PC-3 (cell line): ENCODE data around the gene SPINDOC. TPM values are rescaled to one million over a fixed set of nuclear protein-coding genes. Genes with fewer than 3 reads are reported as not detected.

Source experiments
- ATAC-seq: fragments of 200-7000 bp; cut with Tn5 transposase; 2 replicates; pipeline ENCODE4 v1.9.1; 2020; ENCODE audit warnings: mild to moderate bottlenecking, moderate library complexity
- BruUV-seq: library from RNA; stranded (reverse); fragments of 400-500 nt; replicated peaks from 2 replicates; lab custom pipeline; 2021; lab: Mats Ljungman, UMichigan
- CTCF ChIA-PET: fragments of 300-600 bp; sonication (Branson Sonifier 250); formaldehyde crosslinking; loops from one replicate; lab custom pipeline; 2022; ENCODE audit warnings: antibody characterized with exemption; lab: Charles Lee
- POLR2A ChIA-PET: fragments of 300-600 bp; sonication (Branson Sonifier 250); formaldehyde crosslinking; loops from one replicate; lab custom pipeline; 2022; ENCODE audit warnings: antibody characterized with exemption; ENCODE audit not compliant: unreplicated experiment; lab: Charles Lee
- DNase-seq: peaks from one replicate; pipeline ENCODE4 v3.0.0-alpha.2; 2015
- H2AFZ ChIP-seq: fragments of 300-600 bp; sonication (generic); 2 replicates; pipeline ENCODE4 v1.6.0; 2016; ENCODE audit warnings: antibody characterized with exemption, low read length
- H3F3A ChIP-seq: fragments of 300-600 bp; sonication (generic); one replicate; pipeline ENCODE4 v1.6.0; 2017; ENCODE audit warnings: antibody characterized with exemption, low read length, control low read depth, mild to moderate bottlenecking; ENCODE audit not compliant: unreplicated experiment
- H3K27ac ChIP-seq: fragments of 300-600 bp; sonication (generic); 2 replicates; pipeline ENCODE4 v1.5.1; 2016; ENCODE audit warnings: mild to moderate bottlenecking, low read length
- H3K27me3 ChIP-seq: fragments of 300-600 bp; sonication (generic); 2 replicates; pipeline ENCODE4 v1.6.1; 2016; ENCODE audit warnings: low read length, mixed read lengths
- H3K36me3 ChIP-seq: fragments of 300-600 bp; sonication (generic); 2 replicates; pipeline ENCODE4 v1.6.1; 2016; ENCODE audit warnings: low read depth, mixed run types, low read length, mixed read lengths
- H3K4me1 ChIP-seq: fragments of 300-600 bp; sonication (generic); 2 replicates; pipeline ENCODE4 v1.5.1; 2016; ENCODE audit warnings: low read length; ENCODE audit not compliant: insufficient read depth
- H3K4me2 ChIP-seq: fragments of 300-600 bp; sonication (generic); 2 replicates; pipeline ENCODE4 v1.6.0; 2016; ENCODE audit warnings: low read length
- H3K4me3 ChIP-seq: fragments of 300-600 bp; sonication (generic); 2 replicates; pipeline ENCODE4 v1.5.1; 2016; ENCODE audit warnings: mild to moderate bottlenecking, low read length, mixed read lengths
- H3K79me2 ChIP-seq: fragments of 300-600 bp; sonication (generic); 2 replicates; pipeline ENCODE4 v1.6.1; 2017; ENCODE audit warnings: low read length, mixed read lengths
- H3K9ac ChIP-seq: fragments of 300-600 bp; sonication (generic); 2 replicates; pipeline ENCODE4 v1.6.0; 2016; ENCODE audit warnings: mild to moderate bottlenecking, low read length
- H3K9me2 ChIP-seq: fragments of 300-600 bp; sonication (generic); replicated peaks from 2 replicates; pipeline ENCODE4 v1.6.1; 2016; ENCODE audit warnings: mixed run types, low read length, mixed read lengths
- H3K9me3 ChIP-seq: fragments of 300-600 bp; sonication (generic); 2 replicates; pipeline ENCODE4 v1.6.1; 2016; ENCODE audit warnings: low read length, mixed read lengths
- H4K20me1 ChIP-seq: fragments of 300-600 bp; sonication (generic); 2 replicates; pipeline ENCODE4 v1.6.1; 2016; ENCODE audit warnings: low read length, mixed read lengths
- EZH2 ChIP-seq: fragments of 300-600 bp; sonication (generic); IDR thresholded peaks from one replicate; pipeline ENCODE4 v1.6.1; 2017; ENCODE audit warnings: antibody characterized with exemption, mild to moderate bottlenecking, low read length; ENCODE audit not compliant: unreplicated experiment
- EZH2phosphoT487 ChIP-seq: fragments of 300-600 bp; sonication (generic); IDR thresholded peaks from 2 replicates; pipeline ENCODE4 v1.6.1; 2018; ENCODE audit warnings: mild to moderate bottlenecking, antibody characterized with exemption, low read length, borderline replicate concordance
- intact Hi-C: fragments of 100-400 bp; cut with micrococcal nuclease; formaldehyde crosslinking; loops from 2 replicates; pipeline ENCODE4 v1.9.0; 2023
- total RNA-seq: library from RNA; depleted of rRNA; stranded (reverse); fragments of >200 nt; gene quantifications from 2 replicates; pipeline ENCODE4 v1.2.3, GENCODE V29; 2014
- TF ChIP-seq, protein P1 (sequence below): fragments of 300-600 bp; sonication (generic); conservative IDR thresholded peaks from 2 replicates; pipeline ENCODE4 v1.5.1; 2017; ENCODE audit warnings: antibody characterized with exemption, low read depth, mild to moderate bottlenecking, low read length

SPINDOC gene
- total RNA-seq, 1 experiment from 2014 or later: 61.5 TPM

DNA sequence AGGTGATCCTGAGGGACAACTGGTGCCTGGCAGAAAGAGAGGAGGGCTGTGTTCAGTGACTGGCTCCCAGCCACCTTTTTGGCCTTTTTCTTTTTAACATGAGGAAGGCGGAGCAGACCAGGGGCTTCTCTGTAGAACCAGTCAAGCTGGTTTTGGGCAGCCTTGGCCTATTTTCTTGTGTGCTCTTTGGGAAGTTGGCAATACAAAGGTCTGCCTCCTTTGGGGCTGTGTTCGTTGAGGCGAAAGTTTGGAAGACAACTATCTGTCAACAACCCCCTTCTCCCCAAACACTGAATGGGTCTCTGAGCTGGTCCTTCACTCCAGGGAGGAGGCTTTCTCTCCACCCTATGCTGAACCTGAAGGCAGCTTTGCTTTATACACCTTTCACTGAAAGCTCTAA is 34.1 kb downstream of the SPINDOC start:
- no TSS peak for BruUV-seq
- H3K9ac ChIP-seq: 0 out of 2 replicates have a peak overlapping the region, but pooled peaks have one; percentile 2
- no peak overlapping the region for H2AFZ ChIP-seq
- ChIA-PET POLR2A (no interaction called here), CTCF (no interaction called here)
- peaks cover 98% of the 10 kb centered on the region for H3K79me2 ChIP-seq
- H3K27me3 ChIP-seq: no peaks in the 10 kb centered on the region
- DNase-seq (peak; percentile 94), ATAC-seq (peak; percentile 63)
- peak overlapping the region; percentile 39 for H3K27ac ChIP-seq
- H3K4me2 ChIP-seq: peak overlapping the region; percentile 75
- H3F3A ChIP-seq: peaks cover 9% of the 10 kb centered on the region
- intact Hi-C loops: no loop called here
- peaks cover 49% of the 10 kb centered on the region for H4K20me1 ChIP-seq
- peaks cover 41% of the 10 kb centered on the region for H3K4me1 ChIP-seq
- no peak for TF ChIP-seq EZH2
- TF ChIP-seq EZH2phosphoT487: no peak
- TF ChIP-seq, protein P1, sequence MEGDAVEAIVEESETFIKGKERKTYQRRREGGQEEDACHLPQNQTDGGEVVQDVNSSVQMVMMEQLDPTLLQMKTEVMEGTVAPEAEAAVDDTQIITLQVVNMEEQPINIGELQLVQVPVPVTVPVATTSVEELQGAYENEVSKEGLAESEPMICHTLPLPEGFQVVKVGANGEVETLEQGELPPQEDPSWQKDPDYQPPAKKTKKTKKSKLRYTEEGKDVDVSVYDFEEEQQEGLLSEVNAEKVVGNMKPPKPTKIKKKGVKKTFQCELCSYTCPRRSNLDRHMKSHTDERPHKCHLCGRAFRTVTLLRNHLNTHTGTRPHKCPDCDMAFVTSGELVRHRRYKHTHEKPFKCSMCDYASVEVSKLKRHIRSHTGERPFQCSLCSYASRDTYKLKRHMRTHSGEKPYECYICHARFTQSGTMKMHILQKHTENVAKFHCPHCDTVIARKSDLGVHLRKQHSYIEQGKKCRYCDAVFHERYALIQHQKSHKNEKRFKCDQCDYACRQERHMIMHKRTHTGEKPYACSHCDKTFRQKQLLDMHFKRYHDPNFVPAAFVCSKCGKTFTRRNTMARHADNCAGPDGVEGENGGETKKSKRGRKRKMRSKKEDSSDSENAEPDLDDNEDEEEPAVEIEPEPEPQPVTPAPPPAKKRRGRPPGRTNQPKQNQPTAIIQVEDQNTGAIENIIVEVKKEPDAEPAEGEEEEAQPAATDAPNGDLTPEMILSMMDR: no peak
- no peaks in the 10 kb centered on the region for H3K9me2 ChIP-seq
- H3K36me3 ChIP-seq: peaks cover 11% of the 10 kb centered on the region; the same call in 1 of the 2 replicates
- no peaks in the 10 kb centered on the region for H3K9me3 ChIP-seq
- H3K4me3 ChIP-seq: peak overlapping the region; percentile 43

DNA sequence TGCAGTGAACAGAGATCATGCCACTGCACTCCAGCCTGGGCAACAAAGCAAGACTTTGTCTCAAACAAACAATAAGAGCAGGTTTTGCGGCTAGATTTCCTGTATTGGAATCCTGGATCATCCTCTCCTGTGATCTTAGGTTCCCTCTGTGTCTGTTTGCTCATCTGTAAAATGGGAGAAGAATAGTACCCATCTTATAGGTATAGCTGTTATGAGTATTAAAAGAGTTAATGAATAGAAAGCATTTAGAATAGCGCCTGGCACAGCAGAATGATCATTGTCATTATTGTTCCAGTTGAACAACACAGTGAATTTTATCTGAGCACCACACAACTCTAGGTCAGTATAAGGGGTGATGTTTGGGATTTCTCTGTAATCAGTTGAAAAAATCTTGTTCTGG is 36.4 kb downstream of the SPINDOC start:
- POLR2A ChIA-PET: no interaction called here
- no TSS peak for BruUV-seq
- H3K36me3 ChIP-seq: peaks cover 3% of the 10 kb centered on the region; the same call in 1 of the 2 replicates
- peaks cover 30% of the 10 kb centered on the region for H4K20me1 ChIP-seq
- no peaks in the 10 kb centered on the region for H3K27me3 ChIP-seq
- intact Hi-C loops: no loop called here
- ATAC-seq (no peak), DNase-seq (no peak)
- CTCF ChIA-PET: no interaction called here
- no peak overlapping the region for H3K4me2 ChIP-seq
- no peak overlapping the region for H2AFZ ChIP-seq
- H3K9me3 ChIP-seq: no peaks in the 10 kb centered on the region
- no peaks in the 10 kb centered on the region for H3K9me2 ChIP-seq
- H3K4me1 ChIP-seq: peaks cover 27% of the 10 kb centered on the region
- TF ChIP-seq EZH2: no peak
- no peak for TF ChIP-seq EZH2phosphoT487
- TF ChIP-seq, protein P1: no peak
- no peak overlapping the region for H3K4me3 ChIP-seq
- H3K79me2 ChIP-seq: peaks cover 95% of the 10 kb centered on the region
- peaks cover 5% of the 10 kb centered on the region for H3F3A ChIP-seq
- no peak overlapping the region for H3K9ac ChIP-seq
- H3K27ac ChIP-seq: no peak overlapping the region

DNA sequence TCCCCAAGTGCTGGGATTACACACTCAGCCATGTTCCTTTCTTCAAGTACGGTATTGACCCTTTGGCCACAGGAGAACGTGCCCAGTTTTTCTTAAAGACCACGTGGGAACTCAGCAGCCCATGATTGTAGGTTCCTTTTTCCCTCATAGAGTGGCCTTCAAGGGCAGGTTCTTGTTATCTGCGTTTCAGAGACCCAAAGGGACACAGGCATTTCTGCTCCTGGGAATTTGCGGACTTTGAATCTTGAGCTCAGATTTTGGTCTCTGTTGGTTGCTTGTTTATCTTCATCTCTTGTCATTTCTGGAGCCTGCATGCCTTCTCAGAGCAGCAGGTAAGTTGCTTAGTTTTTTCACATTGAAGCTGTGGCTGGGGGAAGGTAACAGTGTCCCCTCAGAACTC is 37.7 kb downstream of the SPINDOC start:
- Histone ChIP-seq H4K20me1 (peaks cover 20% of the 10 kb centered on the region), H2AFZ (no peak overlapping the region), H3K27me3 (no peaks in the 10 kb centered on the region), H3K9me3 (no peaks in the 10 kb centered on the region), H3K9ac (no peak overlapping the region), H3F3A (no peaks in the 10 kb centered on the region), H3K36me3 (peaks cover 3% of the 10 kb centered on the region; the same call in 1 of the 2 replicates), H3K4me2 (no peak overlapping the region), H3K9me2 (no peaks in the 10 kb centered on the region), H3K4me3 (no peak overlapping the region), H3K4me1 (peaks cover 15% of the 10 kb centered on the region), H3K79me2 (peaks cover 95% of the 10 kb centered on the region), H3K27ac (no peak overlapping the region)
- intact Hi-C loops: no loop called here
- ChIA-PET CTCF (no interaction called here), POLR2A (interaction anchor here (1.0 kb wide), 1 partner anchor 17 kb away, joined by 6 read pairs; no protein-coding TSS in a partner anchor)
- no TSS peak for BruUV-seq
- TF ChIP-seq EZH2 (no peak), EZH2phosphoT487 (no peak)
- TF ChIP-seq, protein P1: no peak
- DNase-seq (no peak), ATAC-seq (no peak)
